ENCODE results near the gene MSH4. TPM values are rescaled to one million over a fixed set of nuclear protein-coding genes. Genes with fewer than 3 reads are reported as not detected.
"Not testable (repeated sequence)": the region's sequence is repeated elsewhere in the genome, so short reads cannot be mapped to it uniquely, and the experiment has no call there.

The MSH4 gene
- total RNA-seq (2014; rRNA removed; shearing (Covaris generic)), result 0.05 and 0.73 TPM in 2 replicates
- total RNA-seq (2022), result 0.65 and 0.80 TPM in 2 replicates
- Bru-seq, nascent RNA, result percentile 32 among the genes with signal in this experiment
- BruChase-seq, experiment 1, labeled RNA remaining after a 6-hour chase, result percentile 33 among the genes with signal in this experiment
- percentile 35 among the genes with signal in this experiment for BruChase-seq, experiment 2, labeled RNA remaining after a 2-hour chase
- long read RNA-seq, result 0 reads

- CTCF ChIA-PET (ENCODE audit: unreplicated experiment), result no interaction called here
Measured at GRCh38 chr1:75796376-75797272, at the start of gene MSH4. Gene MSH4 (plus strand): TSS chr1:75796882. CDS start chr1:75796986, 104 bp downstream.

GRCh38 chr1:75757210-75757609, 39.5 kb upstream of the MSH4 start:
- H3K4me3 ChIP-seq (ENCODE audit: low read depth, low read length, poor library complexity, severe bottlenecking); H4K20me1 ChIP-seq (ENCODE audit: insufficient read depth, low read length); H3K4me2 ChIP-seq (ENCODE audit: low read length); intact Hi-C loops (cut with micrococcal nuclease; ENCODE audit: unreplicated experiment); H3K9me2 ChIP-seq (ENCODE audit: insufficient read depth, low read length); H3K27ac ChIP-seq (ENCODE audit: low read depth, low read length, poor library complexity, severe bottlenecking); POLR2A ChIA-PET; CTCF ChIA-PET (ENCODE audit: unreplicated experiment); H3K4me1 ChIP-seq (ENCODE audit: insufficient read depth, low read length, poor library complexity, severe bottlenecking); H2AFZ ChIP-seq (ENCODE audit: low read length); BruUV-seq (replicated peaks); H3K9me3 ChIP-seq (ENCODE audit: low read length); DNase-seq (ENCODE audit: low spot score); H3K79me2 ChIP-seq (ENCODE audit: insufficient read depth, low read depth, low read length): not testable (repeated sequence)
- H3K36me3 ChIP-seq (ENCODE audit: insufficient read depth, low read length), result peaks cover 83% of the 10 kb centered on the region

More at GRCh38 chr1:75796376-75797272, at the start of gene MSH4:
- peaks cover 11% of the 10 kb centered on the region for H3K4me1 ChIP-seq (ENCODE audit: insufficient read depth, low read length, poor library complexity, severe bottlenecking)
- H3K27ac ChIP-seq (ENCODE audit: low read depth, low read length, poor library complexity, severe bottlenecking), result no peak within 1 kb of the TSS
- POLR2A ChIA-PET, result interaction anchor here (0.6 to 1.0 kb wide), 2 partner anchors 11 to 181 kb away, joined by 3 to 4 read pairs; no protein-coding TSS in a partner anchor
- H3K4me3 ChIP-seq (ENCODE audit: low read depth, low read length, poor library complexity, severe bottlenecking), result no peak within 1 kb of the TSS
- peaks cover 15% of the 10 kb centered on the region for H4K20me1 ChIP-seq (ENCODE audit: insufficient read depth, low read length)
- no TSS peak for BruUV-seq (replicated peaks)
- no peaks in the 10 kb centered on the region for H3K9me3 ChIP-seq (ENCODE audit: low read length)
- H3K4me2 ChIP-seq (ENCODE audit: low read length), result no peak within 1 kb of the TSS
- intact Hi-C loops (cut with micrococcal nuclease; ENCODE audit: unreplicated experiment), result no loop called here
- peaks cover 14% of the 10 kb centered on the region for H3K79me2 ChIP-seq (ENCODE audit: insufficient read depth, low read depth, low read length)
- H2AFZ ChIP-seq (ENCODE audit: low read length), result no peak within 1 kb of the TSS
- no peaks in the 10 kb centered on the region for H3K9me2 ChIP-seq (ENCODE audit: insufficient read depth, low read length)
- no peak for DNase-seq (ENCODE audit: low spot score)
- peaks cover 71% of the 10 kb centered on the region for H3K36me3 ChIP-seq (ENCODE audit: insufficient read depth, low read length)
- TF ChIP-seq EZH2phosphoT487 (IDR thresholded peaks at IDR 0.05; ENCODE audit: borderline replicate concordance, low read depth, low read length), result no peak
- TF ChIP-seq, protein P1, sequence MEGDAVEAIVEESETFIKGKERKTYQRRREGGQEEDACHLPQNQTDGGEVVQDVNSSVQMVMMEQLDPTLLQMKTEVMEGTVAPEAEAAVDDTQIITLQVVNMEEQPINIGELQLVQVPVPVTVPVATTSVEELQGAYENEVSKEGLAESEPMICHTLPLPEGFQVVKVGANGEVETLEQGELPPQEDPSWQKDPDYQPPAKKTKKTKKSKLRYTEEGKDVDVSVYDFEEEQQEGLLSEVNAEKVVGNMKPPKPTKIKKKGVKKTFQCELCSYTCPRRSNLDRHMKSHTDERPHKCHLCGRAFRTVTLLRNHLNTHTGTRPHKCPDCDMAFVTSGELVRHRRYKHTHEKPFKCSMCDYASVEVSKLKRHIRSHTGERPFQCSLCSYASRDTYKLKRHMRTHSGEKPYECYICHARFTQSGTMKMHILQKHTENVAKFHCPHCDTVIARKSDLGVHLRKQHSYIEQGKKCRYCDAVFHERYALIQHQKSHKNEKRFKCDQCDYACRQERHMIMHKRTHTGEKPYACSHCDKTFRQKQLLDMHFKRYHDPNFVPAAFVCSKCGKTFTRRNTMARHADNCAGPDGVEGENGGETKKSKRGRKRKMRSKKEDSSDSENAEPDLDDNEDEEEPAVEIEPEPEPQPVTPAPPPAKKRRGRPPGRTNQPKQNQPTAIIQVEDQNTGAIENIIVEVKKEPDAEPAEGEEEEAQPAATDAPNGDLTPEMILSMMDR (conservative IDR thresholded peaks at IDR 0.05; ENCODE audit: low read length), result no peak

GRCh38 chr1:75758543-75758942, 38.1 kb upstream of the MSH4 start:
- H3K79me2 ChIP-seq (ENCODE audit: insufficient read depth, low read depth, low read length); H3K4me2 ChIP-seq (ENCODE audit: low read length); POLR2A ChIA-PET; BruUV-seq (replicated peaks); DNase-seq (ENCODE audit: low spot score); H3K4me1 ChIP-seq (ENCODE audit: insufficient read depth, low read length, poor library complexity, severe bottlenecking); H3K9me2 ChIP-seq (ENCODE audit: insufficient read depth, low read length); H3K9me3 ChIP-seq (ENCODE audit: low read length); H4K20me1 ChIP-seq (ENCODE audit: insufficient read depth, low read length); H3K4me3 ChIP-seq (ENCODE audit: low read depth, low read length, poor library complexity, severe bottlenecking); intact Hi-C loops (cut with micrococcal nuclease; ENCODE audit: unreplicated experiment); H3K27ac ChIP-seq (ENCODE audit: low read depth, low read length, poor library complexity, severe bottlenecking); CTCF ChIA-PET (ENCODE audit: unreplicated experiment); H2AFZ ChIP-seq (ENCODE audit: low read length): not testable (repeated sequence)
- peaks cover 83% of the 10 kb centered on the region for H3K36me3 ChIP-seq (ENCODE audit: insufficient read depth, low read length)
